Testis (tissue), 3 donors: ENCODE measurements around the gene PHF2. TPM values are rescaled to one million over a fixed set of nuclear protein-coding genes. Genes with fewer than 3 reads are reported as not detected.

Source experiments
- DNase-seq: peaks from one replicate; pipeline ENCODE4 v3.0.0-alpha.2; 2019
- H3K27ac ChIP-seq, 2 donors: fragments of 200-600 bp; sonication (generic); one replicate each; pipeline ENCODE4 v1.5.1; 2019
- H3K27me3 ChIP-seq: fragments of 200-600 bp; sonication (generic); one replicate; pipeline ENCODE4 v1.5.1; 2019
- H3K36me3 ChIP-seq: fragments of 200-600 bp; sonication (generic); one replicate; pipeline ENCODE4 v1.5.1; 2017; ENCODE audit warnings: low read depth; ENCODE audit errors: missing control alignments
- H3K4me1 ChIP-seq: fragments of 200-600 bp; sonication (generic); one replicate; pipeline ENCODE4 v1.5.1; 2019
- H3K4me3 ChIP-seq, 2 donors: fragments of 200-600 bp; sonication (generic); one replicate each; pipeline ENCODE4 v1.5.1; 2017 to 2019
- H3K9me3 ChIP-seq: fragments of 200-600 bp; sonication (generic); one replicate; pipeline ENCODE4 v1.5.1; 2017
- CTCF ChIP-seq, 3 experiments: fragments of 450-650 bp in 2 of 3; fragments of 200-600 bp in 1 of 3; sonication (generic) in 1 of 3; IDR thresholded peaks; one replicate each; pipeline ENCODE4 v1.5.1; 2016 to 2019; ENCODE audit warnings: antibody characterized with exemption in 3 of 3, mild to moderate bottlenecking in 2 of 3, moderate library complexity in 1 of 3
- POLR2A ChIP-seq: fragments of 450-650 bp; IDR thresholded peaks from one replicate; pipeline ENCODE4 v1.6.1; 2017; ENCODE audit warnings: antibody characterized with exemption, mild to moderate bottlenecking, moderate library complexity
- WGBS, 2 donors: methylation state at CpG; one replicate each; pipeline ENCODE4 v1.1.5; 2018; 5-methylcytosine and 5-hydroxymethylcytosine counted together
- intact Hi-C: fragments of 100-400 bp; cut with DNase I; formaldehyde crosslinking; loops from one replicate; pipeline ENCODE4 v1.15.1; 2023; ENCODE audit warnings: low total_unique reads
- microRNA-seq, 2 donors: library from miRNA; unstranded; fragments of <30 nt; microRNA quantifications; one replicate each; pipeline ENCODE4, GENCODE V29; 2016; ENCODE audit warnings: borderline number of aligned reads in 2 of 2, borderline replicate concordance in 1 of 2
- polyA plus RNA-seq: library from polyadenylated mRNA; stranded (reverse); fragments of 350-450 nt; fragmentation: Illumina TruSeq; extraction: RNeasy Lipid Tissue Mini Kit (QIAGEN cat#74804); gene quantifications from one replicate; pipeline ENCODE4 v1.2.3, GENCODE V29; 2014; ENCODE audit warnings: low read depth, low replicate concordance; ENCODE audit not compliant: insufficient read depth
- total RNA-seq, 2 donors: library from RNA; depleted of rRNA; stranded (reverse); fragments of >200 nt; gene quantifications; one replicate each; pipeline ENCODE4 v1.2.3, GENCODE V29; 2016

The PHF2 gene
- total and polyA plus RNA-seq, 3 donors from 2014 or later, result 19.6 to 22.1 (median 20.6) TPM

DNA sequence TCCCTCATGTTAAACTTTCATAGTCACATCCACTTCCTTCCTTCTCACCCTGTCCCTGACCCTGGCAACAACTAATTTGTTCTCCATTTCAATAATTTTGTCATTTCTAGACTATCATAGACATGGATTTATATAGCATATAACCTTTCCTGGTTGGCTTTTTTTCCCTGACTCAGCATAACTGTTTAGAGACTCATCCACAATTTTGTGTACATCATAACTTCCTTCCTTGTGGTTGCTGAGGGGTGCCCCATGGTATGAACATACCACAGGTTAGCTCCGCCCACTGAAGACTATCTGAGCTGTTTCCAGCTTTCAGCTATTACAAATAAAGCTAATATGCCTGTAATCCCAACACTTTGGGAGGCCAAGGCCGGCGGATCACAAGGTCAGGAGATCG, 137.3 kb downstream of the PHF2 start:
- intact Hi-C loops, result no loop called here
- Histone ChIP-seq H3K27me3 (no peaks in the 10 kb centered on the region), H3K9me3 (no peaks in the 10 kb centered on the region), H3K4me1 (no peaks in the 10 kb centered on the region), H3K36me3 (no peaks in the 10 kb centered on the region), H3K4me3 (no peak overlapping the region), H3K27ac (no peak overlapping the region)
- no peak for DNase-seq
- TF ChIP-seq POLR2A, result no peak
- 96% methylated on average over 4 of the region's 4 CpGs for WGBS, 2 donors

DNA sequence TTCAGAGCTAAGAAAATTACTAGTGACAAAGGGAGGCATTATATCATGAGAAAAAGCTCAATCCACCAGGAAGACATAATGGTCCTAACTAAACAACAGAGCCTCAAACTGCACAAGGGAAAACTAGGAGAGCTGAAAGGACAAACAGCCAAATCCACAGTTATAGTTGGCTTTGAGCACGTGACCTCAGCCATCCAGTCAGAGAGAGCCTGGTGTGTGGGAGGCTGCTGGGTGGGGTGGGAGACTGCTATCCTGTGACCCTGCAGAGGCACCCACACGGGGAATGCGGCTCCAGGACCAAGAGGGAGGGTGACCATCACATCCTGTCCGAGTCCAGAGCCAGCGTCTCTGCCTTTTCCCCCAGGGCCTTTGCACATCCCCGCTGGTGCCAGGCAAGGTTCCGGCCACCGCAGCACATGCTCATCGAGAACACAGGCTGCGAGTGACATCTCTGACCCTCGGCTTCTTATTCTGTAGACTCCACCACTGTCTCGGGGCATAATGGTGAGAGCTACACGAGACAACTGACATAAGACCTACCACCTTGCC, 145.1 kb downstream of the PHF2 start:
- no peak for DNase-seq
- Histone ChIP-seq H3K4me3 (no peak overlapping the region), H3K27me3 (no peaks in the 10 kb centered on the region), H3K9me3 (no peaks in the 10 kb centered on the region), H3K4me1 (no peaks in the 10 kb centered on the region), H3K27ac (no peak overlapping the region), H3K36me3 (no peaks in the 10 kb centered on the region)
- no peak for TF ChIP-seq POLR2A
- TF ChIP-seq CTCF (IDR thresholded peaks at IDR 0.05), result no peak
- intact Hi-C loops, result no loop called here
- 88 to 89% methylated on average over 13 of the region's 13 CpGs for WGBS, 2 donors

DNA sequence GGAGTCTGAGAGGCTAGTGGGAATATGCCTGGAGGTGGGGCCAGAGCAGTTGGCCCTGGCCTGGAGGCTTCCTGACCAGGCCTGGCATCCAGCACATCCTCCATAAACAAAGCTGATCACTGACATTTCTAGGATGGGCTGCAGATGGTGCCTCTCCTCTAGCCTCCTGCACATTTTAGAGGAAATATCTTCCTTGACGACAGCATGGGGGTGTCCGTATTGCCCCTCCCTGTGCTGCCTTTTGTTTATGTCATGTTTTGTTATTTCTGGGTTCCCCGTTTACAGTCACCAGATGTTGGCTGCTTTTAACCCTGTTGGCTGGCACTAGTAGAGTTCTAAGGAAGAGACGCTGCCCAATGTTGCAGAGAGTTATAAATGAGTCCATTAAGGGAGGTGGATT, 148.5 kb downstream of the PHF2 start:
- WGBS, 2 donors, result 65 to 84% methylated on average over 4 of the region's 4 CpGs
- Histone ChIP-seq H3K4me3 (no peak overlapping the region), H3K9me3 (no peaks in the 10 kb centered on the region), H3K27me3 (no peaks in the 10 kb centered on the region), H3K4me1 (no peaks in the 10 kb centered on the region), H3K27ac (no peak overlapping the region), H3K36me3 (no peaks in the 10 kb centered on the region)
- intact Hi-C loops, result no loop called here
- TF ChIP-seq POLR2A (no peak), CTCF (IDR thresholded peaks at IDR 0.05) (no peak)
- no peak for DNase-seq

DNA sequence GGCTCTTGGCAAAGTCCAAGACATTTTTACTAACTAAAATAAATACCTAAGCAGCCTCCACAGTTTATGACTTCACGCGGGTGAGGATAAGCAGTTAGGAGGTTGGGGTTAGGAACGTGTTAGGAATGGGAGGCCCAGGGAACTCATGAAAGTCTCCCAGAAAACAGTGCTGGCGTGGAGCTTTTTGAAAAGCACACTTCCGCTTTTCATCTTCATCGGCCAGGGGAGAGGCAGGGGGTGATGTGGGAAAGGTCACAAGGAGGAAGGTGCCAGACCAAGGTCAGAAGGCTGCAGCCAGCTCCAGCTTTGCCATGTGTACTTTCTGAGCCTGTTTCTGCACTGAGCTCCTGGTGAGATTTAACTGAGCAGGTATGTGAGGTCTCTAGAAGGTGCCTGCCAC, 149.0 kb downstream of the PHF2 start:
- no peaks in the 10 kb centered on the region for H3K4me1 ChIP-seq
- no peak for TF ChIP-seq CTCF (IDR thresholded peaks at IDR 0.05)
- no peak for TF ChIP-seq POLR2A
- H3K4me3 ChIP-seq, result no peak overlapping the region
- no peak overlapping the region for H3K27ac ChIP-seq
- DNase-seq, result no peak
- H3K27me3 ChIP-seq, result no peaks in the 10 kb centered on the region
- 53 to 63% methylated on average over 6 of the region's 6 CpGs for WGBS, 2 donors
- intact Hi-C loops, result no loop called here
- H3K9me3 ChIP-seq, result no peaks in the 10 kb centered on the region
- no peaks in the 10 kb centered on the region for H3K36me3 ChIP-seq

DNA sequence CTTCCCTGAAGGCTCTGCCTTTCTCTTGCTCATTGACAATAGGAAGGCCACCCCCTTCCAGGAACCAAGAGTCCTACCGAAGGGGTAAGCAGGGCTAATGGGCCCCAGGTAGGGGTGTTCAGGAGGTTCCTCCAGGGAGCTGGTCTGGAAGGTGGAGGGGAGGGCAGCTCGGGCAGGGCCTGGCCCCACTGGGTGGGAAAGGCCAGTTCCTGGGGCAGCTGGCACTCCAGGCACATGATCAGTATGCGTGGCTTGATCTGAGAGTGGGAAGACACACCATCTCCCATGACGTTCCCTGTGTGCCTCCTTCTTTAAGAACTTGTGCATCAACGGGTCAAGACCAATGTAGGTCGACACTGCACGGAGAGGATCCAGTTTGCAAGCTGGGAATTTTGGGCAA, 149.8 kb downstream of the PHF2 start:
- no peaks in the 10 kb centered on the region for H3K27me3 ChIP-seq
- no peak overlapping the region for H3K27ac ChIP-seq
- H3K36me3 ChIP-seq, result no peaks in the 10 kb centered on the region
- intact Hi-C loops, result no loop called here
- H3K4me3 ChIP-seq, result no peak overlapping the region
- no peak for TF ChIP-seq POLR2A
- TF ChIP-seq CTCF (IDR thresholded peaks at IDR 0.05), result no peak
- DNase-seq, result no peak
- H3K9me3 ChIP-seq, result no peaks in the 10 kb centered on the region
- H3K4me1 ChIP-seq, result no peaks in the 10 kb centered on the region
- 82 to 89% methylated on average over 7 of the region's 7 CpGs for WGBS, 2 donors

Small RNAs within 50 kb of the gene (microRNA-seq; reads per million reads assigned to microRNA genes)
- 0 reads per million in 2 donors for gene MIR548AU

Other genes with a start within 250 kb of the PHF2 start
- 10 to 100 TPM; 73.9 to 81.5 TPM for gene FAM120A, start 124.9 kb upstream of the PHF2 start, total RNA-seq
- 39.3 TPM for gene FAM120A, start 124.9 kb upstream of the PHF2 start, polyA plus RNA-seq
- 10 to 100 TPM; 40.9 to 62.0 TPM for gene FAM120AOS, start 123.0 kb upstream of the PHF2 start, total RNA-seq
- gene FAM120AOS, start 123.0 kb upstream of the PHF2 start, polyA plus RNA-seq, result 34.9 TPM